ENCODE data around the gene GPR4.

Gene GPR4

DNA sequence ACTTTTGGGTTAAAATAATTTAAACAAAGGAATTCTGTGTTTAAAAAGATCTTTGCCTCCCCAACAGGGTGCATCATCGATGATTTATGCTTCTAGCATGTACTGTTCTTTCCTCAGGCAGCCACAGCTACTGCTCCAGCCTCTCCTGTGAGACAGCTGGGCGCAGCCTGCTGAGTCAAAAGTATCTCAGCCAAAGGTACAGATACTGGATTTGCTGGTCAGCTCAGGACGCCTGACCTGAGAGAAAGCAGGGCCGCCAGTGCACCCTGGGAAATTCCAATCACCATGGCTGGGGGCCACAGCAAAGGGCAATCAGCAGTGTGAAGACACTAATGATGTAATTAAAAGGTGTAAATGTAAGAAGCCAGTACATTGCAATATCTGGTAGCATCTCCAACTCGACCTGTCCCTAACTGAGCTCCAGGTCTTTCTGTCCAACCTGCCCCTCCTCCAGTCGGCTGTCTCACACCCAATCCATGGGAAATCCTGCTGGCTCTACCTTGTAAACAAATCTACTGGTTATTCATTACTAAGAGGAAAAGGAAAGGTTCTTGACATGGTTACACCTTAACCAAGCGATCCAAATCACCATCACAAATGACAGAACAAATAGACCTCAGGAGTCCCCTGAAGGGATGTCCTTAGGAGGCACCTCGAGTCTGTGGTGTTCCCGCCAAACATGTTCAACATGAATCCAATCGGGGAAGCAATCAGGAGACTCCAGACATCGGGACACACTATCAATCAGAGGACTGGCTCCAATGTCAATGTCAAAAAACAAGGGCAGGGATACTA is 24.7 kb downstream of the GPR4 start:
- H3K4me1 Mint-ChIP-seq: peaks cover 39% of the 10 kb centered on the region
- H3K9me3 Mint-ChIP-seq: no peaks in the 10 kb centered on the region
- no peak for DNase-seq
- H3K36me3 Mint-ChIP-seq (ENCODE audit: low read depth): peaks cover 6% of the 10 kb centered on the region
- H3K4me3 Mint-ChIP-seq: no peak overlapping the region
- peak overlapping the region; percentile 80 for H3K27ac Mint-ChIP-seq
- TF ChIP-seq, protein P1, sequence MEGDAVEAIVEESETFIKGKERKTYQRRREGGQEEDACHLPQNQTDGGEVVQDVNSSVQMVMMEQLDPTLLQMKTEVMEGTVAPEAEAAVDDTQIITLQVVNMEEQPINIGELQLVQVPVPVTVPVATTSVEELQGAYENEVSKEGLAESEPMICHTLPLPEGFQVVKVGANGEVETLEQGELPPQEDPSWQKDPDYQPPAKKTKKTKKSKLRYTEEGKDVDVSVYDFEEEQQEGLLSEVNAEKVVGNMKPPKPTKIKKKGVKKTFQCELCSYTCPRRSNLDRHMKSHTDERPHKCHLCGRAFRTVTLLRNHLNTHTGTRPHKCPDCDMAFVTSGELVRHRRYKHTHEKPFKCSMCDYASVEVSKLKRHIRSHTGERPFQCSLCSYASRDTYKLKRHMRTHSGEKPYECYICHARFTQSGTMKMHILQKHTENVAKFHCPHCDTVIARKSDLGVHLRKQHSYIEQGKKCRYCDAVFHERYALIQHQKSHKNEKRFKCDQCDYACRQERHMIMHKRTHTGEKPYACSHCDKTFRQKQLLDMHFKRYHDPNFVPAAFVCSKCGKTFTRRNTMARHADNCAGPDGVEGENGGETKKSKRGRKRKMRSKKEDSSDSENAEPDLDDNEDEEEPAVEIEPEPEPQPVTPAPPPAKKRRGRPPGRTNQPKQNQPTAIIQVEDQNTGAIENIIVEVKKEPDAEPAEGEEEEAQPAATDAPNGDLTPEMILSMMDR (IDR thresholded peaks at IDR 0.05): no peak
- peaks cover 3% of the 10 kb centered on the region for H3K27me3 Mint-ChIP-seq (ENCODE audit: low read depth, poor library complexity)

DNA sequence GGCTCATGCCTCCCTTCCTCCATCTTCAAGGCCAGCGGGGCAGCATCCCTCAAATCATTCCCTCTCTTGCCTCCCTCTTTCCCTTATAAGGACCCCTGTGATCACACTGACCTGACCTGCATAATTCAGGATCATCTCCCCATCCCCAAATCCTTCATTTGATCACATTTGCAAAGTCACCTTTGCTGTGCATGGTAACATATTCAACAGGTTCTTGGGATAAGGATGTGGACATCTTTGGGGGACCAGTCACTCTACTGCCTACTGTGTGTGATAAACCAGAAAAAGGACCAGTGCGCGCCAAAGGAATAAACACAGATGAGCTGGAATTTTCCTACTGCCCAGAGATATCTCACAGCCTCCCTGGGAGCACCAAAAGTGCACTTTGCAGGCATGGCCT is 25.3 kb downstream of the GPR4 start:
- TF ChIP-seq, protein P1 (IDR thresholded peaks at IDR 0.05): no peak
- no peak for DNase-seq
- Mint-ChIP-seq H3K4me1 (peaks cover 34% of the 10 kb centered on the region), H3K27me3 (ENCODE audit: low read depth, poor library complexity) (peaks cover 3% of the 10 kb centered on the region), H3K9me3 (no peaks in the 10 kb centered on the region), H3K27ac (no peak overlapping the region), H3K4me3 (no peak overlapping the region), H3K36me3 (ENCODE audit: low read depth) (peaks cover 6% of the 10 kb centered on the region)

DNA sequence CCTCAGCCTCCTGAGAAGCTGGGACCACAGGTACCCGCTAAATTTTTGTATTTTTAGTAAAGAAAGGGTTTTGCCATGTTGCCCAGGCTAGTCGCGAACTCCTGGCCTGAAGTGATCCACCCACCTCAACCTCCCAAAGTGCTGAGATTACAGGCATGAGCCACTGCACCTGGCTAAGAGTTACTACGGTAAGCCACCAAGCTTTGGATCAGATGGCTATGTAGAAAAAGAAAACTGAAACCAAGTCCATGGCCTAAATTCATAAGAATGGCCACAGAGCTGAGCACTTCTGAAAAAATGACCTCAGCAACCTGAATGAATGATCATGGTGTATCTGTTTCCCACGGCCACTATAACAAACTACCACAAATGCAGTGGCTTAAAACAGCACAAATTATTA is 26.8 kb downstream of the GPR4 start:
- TF ChIP-seq, protein P1 (IDR thresholded peaks at IDR 0.05): no peak
- H3K4me3 Mint-ChIP-seq: no peak overlapping the region
- no peak overlapping the region for H3K27ac Mint-ChIP-seq
- H3K27me3 Mint-ChIP-seq (ENCODE audit: low read depth, poor library complexity): peaks cover 3% of the 10 kb centered on the region
- H3K9me3 Mint-ChIP-seq: no peaks in the 10 kb centered on the region
- H3K4me1 Mint-ChIP-seq: peaks cover 24% of the 10 kb centered on the region
- DNase-seq: no peak
- H3K36me3 Mint-ChIP-seq (ENCODE audit: low read depth): no peaks in the 10 kb centered on the region

DNA sequence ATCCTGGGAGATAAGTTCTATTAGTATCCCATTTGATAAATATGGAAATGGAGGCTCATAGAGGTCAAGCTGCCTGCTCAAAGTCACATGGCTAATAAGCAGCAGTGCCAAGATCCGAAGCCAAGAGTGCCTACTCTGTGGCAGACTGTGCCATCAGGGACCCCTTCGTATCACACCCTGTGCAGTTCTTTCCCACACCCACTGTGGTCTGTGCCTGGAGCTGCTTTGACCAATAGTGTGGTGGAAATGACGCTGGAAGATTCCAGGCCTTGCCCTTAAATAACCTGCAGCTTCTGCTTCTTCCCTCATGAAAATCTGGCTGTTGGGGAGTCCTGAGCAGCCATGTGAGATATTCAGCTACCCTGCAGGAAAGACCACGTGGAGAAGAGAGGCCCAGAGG is 27.5 kb downstream of the GPR4 start:
- peaks cover 31% of the 10 kb centered on the region for H3K4me1 Mint-ChIP-seq

DNA sequence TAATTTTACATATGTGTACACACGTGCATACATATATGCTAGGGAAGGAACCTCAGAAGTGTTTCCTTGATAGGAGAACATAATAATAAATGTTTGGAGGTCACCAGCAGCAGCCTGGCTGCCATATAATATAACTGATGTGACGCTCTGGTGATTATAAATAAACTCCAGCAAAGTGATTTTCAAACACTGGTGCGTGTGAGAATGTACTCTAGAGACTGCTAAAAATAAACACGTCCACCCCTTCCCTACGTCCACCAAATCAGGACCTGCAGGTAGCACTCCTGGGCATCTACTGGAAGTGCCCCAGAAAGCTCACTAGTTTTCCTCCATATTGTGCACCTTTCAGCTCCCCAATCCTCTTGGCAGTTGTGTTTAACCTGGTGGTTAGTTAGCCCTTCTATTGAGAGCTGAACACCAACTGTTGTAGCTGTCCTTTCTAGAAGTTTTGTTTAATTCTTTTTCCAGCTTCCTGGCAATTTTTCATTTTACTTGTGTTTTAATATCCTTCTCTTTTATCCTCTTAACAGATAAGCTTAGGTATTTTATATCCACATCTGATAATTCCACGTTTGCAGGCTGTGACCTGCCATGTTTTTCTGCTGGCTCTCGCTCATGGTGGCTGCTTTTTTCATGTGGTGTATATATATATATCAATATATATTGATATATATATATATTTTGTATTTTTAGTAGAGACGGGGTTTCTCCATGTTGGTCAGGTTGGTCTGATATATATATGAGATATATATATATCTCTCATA is 30.4 kb downstream of the GPR4 start:
- Mint-ChIP-seq H3K4me3 (no peak overlapping the region), H3K27me3 (ENCODE audit: low read depth, poor library complexity) (no peaks in the 10 kb centered on the region), H3K27ac (peak overlapping the region; percentile 96), H3K36me3 (ENCODE audit: low read depth) (no peaks in the 10 kb centered on the region), H3K9me3 (no peaks in the 10 kb centered on the region), H3K4me1 (peaks cover 19% of the 10 kb centered on the region)
- no peak for DNase-seq
- TF ChIP-seq, protein P1 (IDR thresholded peaks at IDR 0.05): no peak

More for the DNA sequence above, 27.5 kb downstream of the GPR4 start:
- no peak overlapping the region for H3K27ac Mint-ChIP-seq
- H3K4me3 Mint-ChIP-seq: no peak overlapping the region
- H3K27me3 Mint-ChIP-seq (ENCODE audit: low read depth, poor library complexity): peaks cover 3% of the 10 kb centered on the region
- H3K36me3 Mint-ChIP-seq (ENCODE audit: low read depth): no peaks in the 10 kb centered on the region
- DNase-seq: no peak
- TF ChIP-seq, protein P1 (IDR thresholded peaks at IDR 0.05): no peak
- no peaks in the 10 kb centered on the region for H3K9me3 Mint-ChIP-seq

Data from nephron progenitor cell (in vitro differentiated cells).